ENCODE measurements around the gene ATXN7L3B.

DNA sequence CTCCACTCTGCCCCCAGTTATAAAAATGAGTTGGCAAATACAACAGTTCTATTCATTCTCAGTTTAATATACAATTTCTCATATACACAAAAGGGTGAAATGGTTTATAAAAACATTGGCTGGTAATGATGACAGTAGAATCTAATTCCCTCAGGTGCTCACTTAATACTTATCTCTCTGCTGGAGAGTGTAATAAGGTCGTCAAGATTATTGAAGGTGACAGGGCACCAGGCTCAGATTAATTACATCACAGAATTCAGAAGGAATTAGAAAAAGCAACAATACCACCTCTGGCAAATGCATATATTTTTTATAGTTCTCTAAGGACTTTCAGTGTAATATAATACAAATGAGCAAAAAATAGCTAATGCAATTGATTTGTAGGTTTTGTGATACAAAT lies 42.3 kb downstream of the ATXN7L3B start:
- TF ChIP-seq, protein P1, sequence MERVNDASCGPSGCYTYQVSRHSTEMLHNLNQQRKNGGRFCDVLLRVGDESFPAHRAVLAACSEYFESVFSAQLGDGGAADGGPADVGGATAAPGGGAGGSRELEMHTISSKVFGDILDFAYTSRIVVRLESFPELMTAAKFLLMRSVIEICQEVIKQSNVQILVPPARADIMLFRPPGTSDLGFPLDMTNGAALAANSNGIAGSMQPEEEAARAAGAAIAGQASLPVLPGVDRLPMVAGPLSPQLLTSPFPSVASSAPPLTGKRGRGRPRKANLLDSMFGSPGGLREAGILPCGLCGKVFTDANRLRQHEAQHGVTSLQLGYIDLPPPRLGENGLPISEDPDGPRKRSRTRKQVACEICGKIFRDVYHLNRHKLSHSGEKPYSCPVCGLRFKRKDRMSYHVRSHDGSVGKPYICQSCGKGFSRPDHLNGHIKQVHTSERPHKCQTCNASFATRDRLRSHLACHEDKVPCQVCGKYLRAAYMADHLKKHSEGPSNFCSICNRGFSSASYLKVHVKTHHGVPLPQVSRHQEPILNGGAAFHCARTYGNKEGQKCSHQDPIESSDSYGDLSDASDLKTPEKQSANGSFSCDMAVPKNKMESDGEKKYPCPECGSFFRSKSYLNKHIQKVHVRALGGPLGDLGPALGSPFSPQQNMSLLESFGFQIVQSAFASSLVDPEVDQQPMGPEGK (CRISPR knock-in tag; IDR thresholded peaks at IDR 0.05; ENCODE audit: borderline replicate concordance) = no peak
- TF ChIP-seq RARB (CRISPR knock-in tag; IDR thresholded peaks at IDR 0.05) (no peak), CSDC2 (CRISPR knock-in tag; IDR thresholded peaks at IDR 0.05) (no peak), ZFP3 (CRISPR knock-in tag; IDR thresholded peaks at IDR 0.05) (no peak), ZFP30 (CRISPR knock-in tag; IDR thresholded peaks at IDR 0.05) (no peak), ESRRG (CRISPR knock-in tag; IDR thresholded peaks at IDR 0.05) (no peak), ZNF565 (CRISPR knock-in tag; conservative IDR thresholded peaks at IDR 0.05; ENCODE audit: low read depth) (no peak), SNAI2 (CRISPR knock-in tag; IDR thresholded peaks at IDR 0.05) (no peak)
- TF ChIP-seq, protein P2, sequence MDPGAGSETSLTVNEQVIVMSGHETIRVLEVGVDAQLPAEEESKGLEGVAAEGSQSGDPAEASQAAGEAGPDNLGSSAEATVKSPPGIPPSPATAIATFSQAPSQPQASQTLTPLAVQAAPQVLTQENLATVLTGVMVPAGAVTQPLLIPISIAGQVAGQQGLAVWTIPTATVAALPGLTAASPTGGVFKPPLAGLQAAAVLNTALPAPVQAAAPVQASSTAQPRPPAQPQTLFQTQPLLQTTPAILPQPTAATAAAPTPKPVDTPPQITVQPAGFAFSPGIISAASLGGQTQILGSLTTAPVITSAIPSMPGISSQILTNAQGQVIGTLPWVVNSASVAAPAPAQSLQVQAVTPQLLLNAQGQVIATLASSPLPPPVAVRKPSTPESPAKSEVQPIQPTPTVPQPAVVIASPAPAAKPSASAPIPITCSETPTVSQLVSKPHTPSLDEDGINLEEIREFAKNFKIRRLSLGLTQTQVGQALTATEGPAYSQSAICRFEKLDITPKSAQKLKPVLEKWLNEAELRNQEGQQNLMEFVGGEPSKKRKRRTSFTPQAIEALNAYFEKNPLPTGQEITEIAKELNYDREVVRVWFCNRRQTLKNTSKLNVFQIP (CRISPR knock-in tag; IDR thresholded peaks at IDR 0.05; ENCODE audit: borderline replicate concordance, low read depth) = no peak
- TF ChIP-seq, protein P3, sequence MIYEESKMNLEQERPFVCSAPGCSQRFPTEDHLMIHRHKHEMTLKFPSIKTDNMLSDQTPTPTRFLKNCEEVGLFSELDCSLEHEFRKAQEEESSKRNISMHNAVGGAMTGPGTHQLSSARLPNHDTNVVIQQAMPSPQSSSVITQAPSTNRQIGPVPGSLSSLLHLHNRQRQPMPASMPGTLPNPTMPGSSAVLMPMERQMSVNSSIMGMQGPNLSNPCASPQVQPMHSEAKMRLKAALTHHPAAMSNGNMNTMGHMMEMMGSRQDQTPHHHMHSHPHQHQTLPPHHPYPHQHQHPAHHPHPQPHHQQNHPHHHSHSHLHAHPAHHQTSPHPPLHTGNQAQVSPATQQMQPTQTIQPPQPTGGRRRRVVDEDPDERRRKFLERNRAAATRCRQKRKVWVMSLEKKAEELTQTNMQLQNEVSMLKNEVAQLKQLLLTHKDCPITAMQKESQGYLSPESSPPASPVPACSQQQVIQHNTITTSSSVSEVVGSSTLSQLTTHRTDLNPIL (CRISPR knock-in tag; IDR thresholded peaks at IDR 0.05; ENCODE audit: low read depth) = no peak
